Measurements from ENCODE around the gene PPP1R26.

The PPP1R26 gene

DNA sequence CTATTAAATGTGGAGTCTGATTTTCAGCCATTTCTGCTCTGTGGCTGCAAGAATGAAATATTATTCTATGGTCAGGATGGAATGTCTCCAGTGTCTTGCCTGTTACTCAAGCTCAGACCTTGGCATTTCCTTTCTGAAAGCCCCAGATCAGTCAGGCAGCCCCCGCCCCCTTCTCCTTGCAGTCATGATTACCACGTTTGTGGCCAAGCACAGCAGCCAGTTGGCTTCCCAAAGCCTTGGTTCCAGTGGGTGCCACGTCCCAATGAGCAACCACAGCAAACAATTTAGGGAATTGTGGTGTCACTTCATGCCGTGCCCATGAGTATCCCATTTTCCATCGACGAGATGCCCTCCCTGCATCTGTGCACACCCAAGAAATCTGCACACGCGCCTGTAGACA is 56.6 kb downstream of the PPP1R26 start:
- H3K27ac ChIP-seq (replicated peaks) = no peak overlapping the region
- no peak for DNase-seq (ENCODE audit: low read depth in 1 of 2, low spot score in 1 of 2)
- no peak overlapping the region for H3K4me3 ChIP-seq (replicated peaks; ENCODE audit: insufficient read depth, low read length)
- peaks cover 3% of the 10 kb centered on the region for H3K27me3 ChIP-seq (ENCODE audit: insufficient read depth, poor library complexity, severe bottlenecking)
- TF ChIP-seq GABPA (IDR thresholded peaks at IDR 0.05; ENCODE audit: low read depth) = no peak
- TF ChIP-seq, protein P1, sequence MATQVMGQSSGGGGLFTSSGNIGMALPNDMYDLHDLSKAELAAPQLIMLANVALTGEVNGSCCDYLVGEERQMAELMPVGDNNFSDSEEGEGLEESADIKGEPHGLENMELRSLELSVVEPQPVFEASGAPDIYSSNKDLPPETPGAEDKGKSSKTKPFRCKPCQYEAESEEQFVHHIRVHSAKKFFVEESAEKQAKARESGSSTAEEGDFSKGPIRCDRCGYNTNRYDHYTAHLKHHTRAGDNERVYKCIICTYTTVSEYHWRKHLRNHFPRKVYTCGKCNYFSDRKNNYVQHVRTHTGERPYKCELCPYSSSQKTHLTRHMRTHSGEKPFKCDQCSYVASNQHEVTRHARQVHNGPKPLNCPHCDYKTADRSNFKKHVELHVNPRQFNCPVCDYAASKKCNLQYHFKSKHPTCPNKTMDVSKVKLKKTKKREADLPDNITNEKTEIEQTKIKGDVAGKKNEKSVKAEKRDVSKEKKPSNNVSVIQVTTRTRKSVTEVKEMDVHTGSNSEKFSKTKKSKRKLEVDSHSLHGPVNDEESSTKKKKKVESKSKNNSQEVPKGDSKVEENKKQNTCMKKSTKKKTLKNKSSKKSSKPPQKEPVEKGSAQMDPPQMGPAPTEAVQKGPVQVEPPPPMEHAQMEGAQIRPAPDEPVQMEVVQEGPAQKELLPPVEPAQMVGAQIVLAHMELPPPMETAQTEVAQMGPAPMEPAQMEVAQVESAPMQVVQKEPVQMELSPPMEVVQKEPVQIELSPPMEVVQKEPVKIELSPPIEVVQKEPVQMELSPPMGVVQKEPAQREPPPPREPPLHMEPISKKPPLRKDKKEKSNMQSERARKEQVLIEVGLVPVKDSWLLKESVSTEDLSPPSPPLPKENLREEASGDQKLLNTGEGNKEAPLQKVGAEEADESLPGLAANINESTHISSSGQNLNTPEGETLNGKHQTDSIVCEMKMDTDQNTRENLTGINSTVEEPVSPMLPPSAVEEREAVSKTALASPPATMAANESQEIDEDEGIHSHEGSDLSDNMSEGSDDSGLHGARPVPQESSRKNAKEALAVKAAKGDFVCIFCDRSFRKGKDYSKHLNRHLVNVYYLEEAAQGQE (IDR thresholded peaks at IDR 0.05; ENCODE audit: insufficient replicate concordance, low read depth) = no peak
- no peak for TF ChIP-seq SPI1 (IDR thresholded peaks at IDR 0.05; ENCODE audit: borderline replicate concordance, low read depth)
- no peak for TF ChIP-seq POLR2AphosphoS5 (IDR thresholded peaks at IDR 0.05; ENCODE audit: low read depth)
- TF ChIP-seq, protein P2, sequence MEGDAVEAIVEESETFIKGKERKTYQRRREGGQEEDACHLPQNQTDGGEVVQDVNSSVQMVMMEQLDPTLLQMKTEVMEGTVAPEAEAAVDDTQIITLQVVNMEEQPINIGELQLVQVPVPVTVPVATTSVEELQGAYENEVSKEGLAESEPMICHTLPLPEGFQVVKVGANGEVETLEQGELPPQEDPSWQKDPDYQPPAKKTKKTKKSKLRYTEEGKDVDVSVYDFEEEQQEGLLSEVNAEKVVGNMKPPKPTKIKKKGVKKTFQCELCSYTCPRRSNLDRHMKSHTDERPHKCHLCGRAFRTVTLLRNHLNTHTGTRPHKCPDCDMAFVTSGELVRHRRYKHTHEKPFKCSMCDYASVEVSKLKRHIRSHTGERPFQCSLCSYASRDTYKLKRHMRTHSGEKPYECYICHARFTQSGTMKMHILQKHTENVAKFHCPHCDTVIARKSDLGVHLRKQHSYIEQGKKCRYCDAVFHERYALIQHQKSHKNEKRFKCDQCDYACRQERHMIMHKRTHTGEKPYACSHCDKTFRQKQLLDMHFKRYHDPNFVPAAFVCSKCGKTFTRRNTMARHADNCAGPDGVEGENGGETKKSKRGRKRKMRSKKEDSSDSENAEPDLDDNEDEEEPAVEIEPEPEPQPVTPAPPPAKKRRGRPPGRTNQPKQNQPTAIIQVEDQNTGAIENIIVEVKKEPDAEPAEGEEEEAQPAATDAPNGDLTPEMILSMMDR (IDR thresholded peaks at IDR 0.05; ENCODE audit: insufficient read depth, low read length) = no peak
